Measurements from ENCODE around the gene SORCS3.

The SORCS3 gene

GRCh38 chr10:105183536-105183935 lies 542.4 kb downstream of the SORCS3 start:
- DNase-seq (ENCODE audit: low read depth, low spot score), result peak; percentile 28

GRCh38 chr10:105185161-105185560 lies 544.1 kb downstream of the SORCS3 start:
- no peak for DNase-seq (ENCODE audit: low read depth, low spot score)

- peak; percentile 86 for DNase-seq (ENCODE audit: low read depth, low spot score)
These were observed 546.2 kb downstream of the SORCS3 start for GRCh38 chr10:105187243-105187642.

- peak; percentile 87 for DNase-seq (ENCODE audit: low read depth, low spot score)
These were observed 547.8 kb downstream of the SORCS3 start for GRCh38 chr10:105188737-105189462.

- DNase-seq (ENCODE audit: low read depth, low spot score), result peak; percentile 35
These were observed 548.3 kb downstream of the SORCS3 start for GRCh38 chr10:105189463-105189800.

- DNase-seq (ENCODE audit: low read depth, low spot score), result no peak
These were observed 551.1 kb downstream of the SORCS3 start for GRCh38 chr10:105192146-105192545.

GRCh38 chr10:105192861-105193260 lies 551.8 kb downstream of the SORCS3 start:
- DNase-seq (ENCODE audit: low read depth, low spot score), result no peak

GRCh38 chr10:105195831-105196230 lies 554.7 kb downstream of the SORCS3 start:
- DNase-seq (ENCODE audit: low read depth, low spot score), result no peak

GRCh38 chr10:105197598-105198364 lies 556.7 kb downstream of the SORCS3 start:
- DNase-seq (ENCODE audit: low read depth, low spot score), result no peak

GRCh38 chr10:105206616-105207015 lies 565.5 kb downstream of the SORCS3 start:
- DNase-seq (ENCODE audit: low read depth, low spot score), result no peak

- no peak for DNase-seq (ENCODE audit: low read depth, low spot score)
These were observed 566.4 kb downstream of the SORCS3 start for GRCh38 chr10:105207476-105207995.

- no peak for DNase-seq (ENCODE audit: low read depth, low spot score)
These were observed 569.5 kb downstream of the SORCS3 start for GRCh38 chr10:105210546-105210945.

- no peak for DNase-seq (ENCODE audit: low read depth, low spot score)
These were observed 596.6 kb downstream of the SORCS3 start for GRCh38 chr10:105237685-105238084.

- DNase-seq (ENCODE audit: low read depth, low spot score), result peak; percentile 22
These were observed 598.5 kb downstream of the SORCS3 start for GRCh38 chr10:105239311-105240219.

GRCh38 chr10:105241254-105241653 lies 600.2 kb downstream of the SORCS3 start:
- DNase-seq (ENCODE audit: low read depth, low spot score), result no peak

GRCh38 chr10:105243381-105243780 lies 602.3 kb downstream of the SORCS3 start:
- DNase-seq (ENCODE audit: low read depth, low spot score), result no peak

GRCh38 chr10:105243825-105244224 lies 602.7 kb downstream of the SORCS3 start:
- no peak for DNase-seq (ENCODE audit: low read depth, low spot score)

GRCh38 chr10:105247831-105248499 lies 606.9 kb downstream of the SORCS3 start:
- DNase-seq (ENCODE audit: low read depth, low spot score), result no peak

GRCh38 chr10:105252911-105253310 lies 611.8 kb downstream of the SORCS3 start:
- DNase-seq (ENCODE audit: low read depth, low spot score), result no peak

GRCh38 chr10:105253515-105254212 lies 612.6 kb downstream of the SORCS3 start:
- no peak for DNase-seq (ENCODE audit: low read depth, low spot score)
